Left kidney (tissue), 8 donors: ENCODE data around the gene CLIP3. TPM values are rescaled to one million over a fixed set of nuclear protein-coding genes. Genes with fewer than 3 reads are reported as not detected.
"Not testable (repeated sequence)": the region's sequence is repeated elsewhere in the genome, so short reads cannot be mapped to it uniquely, and the experiment has no call there.

Experiments
- DNase-seq: peaks from one replicate; pipeline ENCODE4 v3.0.0-alpha.2; 2013
- long read RNA-seq, 8 donors: transcript quantifications; one replicate each; lab custom pipeline, GENCODE V29; 2026
- polyA plus RNA-seq: library from polyadenylated mRNA; unstranded; fragments of 120-200 nt; gene quantifications from one replicate; pipeline ENCODE4 v1.2.1, GENCODE V29; 2013; ENCODE audit not compliant: insufficient read length

CLIP3 gene
- polyA plus RNA-seq: 55.9 TPM
- long read RNA-seq, donor 1, transcript CLIP3-201 (14 exons, 3,370 nt): major isoform, 15 of 43 reads
- long read RNA-seq, donor 1, transcript CLIP3-206 (13 exons, 2,080 nt): minor isoform, 7 of 43 reads
- long read RNA-seq, donor 1, partial matches to known transcripts: 17 of 43 reads
- long read RNA-seq, donor 1, other reads (novel, unspliced or antisense): 0 of 43 reads
- long read RNA-seq, donor 2, transcript CLIP3-201 (14 exons, 3,370 nt): major isoform, 9 of 29 reads
- long read RNA-seq, donor 2, partial matches to known transcripts: 15 of 29 reads
- long read RNA-seq, donor 2, other reads (novel, unspliced or antisense): 0 of 29 reads
- long read RNA-seq, donor 3, transcript CLIP3-201 (14 exons, 3,370 nt): major isoform, 11 of 31 reads
- long read RNA-seq, donor 3, partial matches to known transcripts: 18 of 31 reads
- long read RNA-seq, donor 3, other reads (novel, unspliced or antisense): 0 of 31 reads
- long read RNA-seq, donor 4, partial matches to known transcripts: 0 of 1 reads
- long read RNA-seq, donor 4, other reads (novel, unspliced or antisense): 0 of 1 reads
- long read RNA-seq, donor 5, transcript CLIP3-201 (14 exons, 3,370 nt): major isoform, 12 of 19 reads
- long read RNA-seq, donor 5, partial matches to known transcripts: 5 of 19 reads
- long read RNA-seq, donor 5, other reads (novel, unspliced or antisense): 0 of 19 reads
- long read RNA-seq, donor 6, transcript CLIP3-201 (14 exons, 3,370 nt): major isoform, 5 of 17 reads
- long read RNA-seq, donor 6, partial matches to known transcripts: 10 of 17 reads
- long read RNA-seq, donor 6, other reads (novel, unspliced or antisense): 0 of 17 reads
- long read RNA-seq, donor 7, transcript CLIP3-201 (14 exons, 3,370 nt): major isoform, 12 of 37 reads
- long read RNA-seq, donor 7, partial matches to known transcripts: 22 of 37 reads
- long read RNA-seq, donor 7, other reads (novel, unspliced or antisense): 0 of 37 reads
- long read RNA-seq, donor 8, partial matches to known transcripts: 0 of 7 reads
- long read RNA-seq, donor 8, other reads (novel, unspliced or antisense): 0 of 7 reads

GRCh38 chr19:36032251-36033104 lies at the start of gene CLIP3:
Gene CLIP3 (minus strand): TSS chr19:36032873. CDS start chr19:36032357, 516 bp downstream.
- peak; percentile 69 for DNase-seq

GRCh38 chr19:36081894-36082293 lies 49.2 kb upstream of the CLIP3 start:
- no peak for DNase-seq

GRCh38 chr19:36081385-36081784 lies 48.7 kb upstream of the CLIP3 start:
- no peak for DNase-seq

DNA sequence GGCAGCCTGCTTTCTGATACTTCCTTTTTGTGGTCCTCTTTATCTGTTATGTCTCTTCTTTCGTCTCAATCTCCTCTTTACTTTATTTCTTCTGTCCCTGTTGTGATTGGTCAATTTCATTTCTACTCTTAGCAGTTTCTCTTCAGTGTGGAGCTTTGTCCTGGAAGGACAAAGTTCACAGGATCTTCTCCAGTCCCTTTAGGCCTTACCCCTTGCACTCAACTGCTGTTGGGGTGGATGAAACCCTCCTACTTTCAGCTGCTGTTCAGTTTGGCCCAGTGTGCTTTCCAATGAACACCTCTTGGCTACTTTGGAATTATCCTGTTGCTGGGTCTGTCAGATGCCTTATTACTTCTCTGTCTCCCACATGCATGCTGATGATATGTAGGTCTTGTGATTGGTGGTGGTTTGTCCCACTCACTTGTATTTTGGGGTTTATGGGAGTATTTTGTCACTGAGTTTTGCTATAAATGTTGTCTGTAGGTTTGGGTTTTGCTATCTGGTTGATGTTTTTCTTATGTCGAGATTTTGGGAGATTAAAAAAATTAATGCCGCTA lies 46.8 kb upstream of the CLIP3 start:
- no peak for DNase-seq

DNA sequence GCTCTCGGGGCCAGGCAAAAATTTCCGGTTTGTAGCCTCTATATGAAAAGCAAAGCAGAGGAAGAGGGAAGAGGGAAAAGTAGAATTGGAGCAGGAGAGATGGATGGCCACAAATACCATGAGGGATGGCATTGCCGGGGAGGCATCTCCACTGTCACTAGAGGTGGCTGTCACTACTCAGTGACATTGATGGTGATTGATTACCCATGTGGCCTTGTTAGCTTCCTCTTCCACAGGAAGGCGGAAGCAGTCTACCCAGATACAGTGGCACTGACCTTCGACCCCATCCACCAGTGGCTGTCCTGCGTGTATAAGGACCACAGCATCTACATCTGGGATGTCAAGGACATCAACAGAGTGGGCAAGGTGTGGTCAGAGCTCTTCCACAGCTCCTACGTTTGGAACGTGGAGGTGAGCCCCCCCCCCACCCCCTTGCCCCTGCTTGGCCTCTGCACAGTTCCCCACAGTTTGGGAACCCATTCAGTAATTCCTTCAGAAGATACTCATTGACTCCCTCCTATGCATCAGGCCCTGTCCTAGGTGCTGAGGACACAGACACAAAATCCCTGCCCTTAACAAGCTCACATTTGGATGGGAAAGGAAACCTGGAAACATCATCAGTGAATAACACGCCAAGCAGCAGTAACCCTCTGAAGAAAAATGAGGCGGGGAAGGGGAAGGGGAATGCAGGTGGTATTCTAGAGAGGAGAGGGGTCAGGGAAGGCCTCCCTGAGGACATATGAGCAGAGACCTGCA lies 40.6 kb upstream of the CLIP3 start:
- no peak for DNase-seq

GRCh38 chr19:36072081-36072480 lies 39.4 kb upstream of the CLIP3 start:
- no peak for DNase-seq

DNA sequence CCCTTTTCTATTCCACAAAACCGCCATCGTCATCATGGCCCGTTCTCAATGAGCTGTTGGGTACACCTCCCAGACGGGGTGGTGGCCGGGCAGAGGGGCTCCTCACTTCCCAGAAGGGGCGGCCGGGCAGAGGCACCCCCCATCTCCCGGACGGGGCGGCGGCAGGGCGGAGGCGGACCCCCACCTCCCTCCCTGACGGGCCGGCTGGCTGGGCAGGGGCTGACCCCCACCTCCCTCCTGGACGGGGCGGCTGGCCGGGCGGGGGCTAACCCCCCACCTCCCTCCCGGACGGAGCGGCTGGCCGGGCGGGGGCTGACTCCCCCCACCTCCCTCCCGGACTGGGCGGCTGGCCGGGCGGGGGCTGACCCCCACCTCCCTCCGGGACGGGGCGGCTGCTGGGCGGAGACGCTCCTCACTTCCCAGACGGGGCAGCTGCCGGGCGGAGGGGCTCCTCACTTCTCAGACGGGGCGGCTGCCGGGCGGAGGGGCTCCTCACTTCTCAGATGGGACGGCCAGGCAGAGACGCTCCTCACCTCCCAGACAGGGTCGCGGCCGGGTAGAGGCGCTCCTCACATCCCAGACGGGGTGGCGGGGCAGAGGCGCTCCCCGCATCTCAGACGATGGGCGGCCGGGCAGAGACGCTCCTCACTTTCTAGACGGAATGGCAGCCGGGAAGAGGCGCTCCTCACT lies 36.3 kb upstream of the CLIP3 start:
- DNase-seq: not testable (repeated sequence)

GRCh38 chr19:36067681-36068080 lies 35.0 kb upstream of the CLIP3 start:
- DNase-seq: no peak

DNA sequence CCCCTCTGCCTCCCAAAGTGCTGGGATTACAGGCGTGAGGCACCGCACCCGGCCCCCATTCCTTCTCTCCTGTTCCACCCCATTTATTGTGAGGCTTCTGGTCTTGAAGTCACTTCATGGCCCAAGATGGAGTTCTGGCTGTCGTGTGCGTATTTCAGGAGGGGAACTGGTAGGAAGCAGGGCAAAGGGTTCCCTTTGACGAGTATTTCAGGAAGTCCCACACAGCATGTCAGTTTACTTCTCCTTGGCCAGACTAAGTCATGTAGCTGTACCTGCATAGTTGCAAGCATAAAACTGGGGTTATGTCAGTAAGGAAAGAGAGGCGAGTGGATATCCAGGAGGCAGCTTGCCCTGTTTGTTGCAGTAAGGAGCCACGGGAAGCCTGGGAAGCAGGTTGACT lies 32.2 kb upstream of the CLIP3 start:
- DNase-seq: no peak

GRCh38 chr19:36061367-36061766 lies 28.7 kb upstream of the CLIP3 start:
- no peak for DNase-seq

- no peak for DNase-seq
These were observed 27.8 kb upstream of the CLIP3 start for GRCh38 chr19:36060430-36060829.

- no peak for DNase-seq
These were observed 26.7 kb upstream of the CLIP3 start for GRCh38 chr19:36059180-36059910.

- no peak for DNase-seq
These were observed 26.0 kb upstream of the CLIP3 start for GRCh38 chr19:36058481-36059179.

DNA sequence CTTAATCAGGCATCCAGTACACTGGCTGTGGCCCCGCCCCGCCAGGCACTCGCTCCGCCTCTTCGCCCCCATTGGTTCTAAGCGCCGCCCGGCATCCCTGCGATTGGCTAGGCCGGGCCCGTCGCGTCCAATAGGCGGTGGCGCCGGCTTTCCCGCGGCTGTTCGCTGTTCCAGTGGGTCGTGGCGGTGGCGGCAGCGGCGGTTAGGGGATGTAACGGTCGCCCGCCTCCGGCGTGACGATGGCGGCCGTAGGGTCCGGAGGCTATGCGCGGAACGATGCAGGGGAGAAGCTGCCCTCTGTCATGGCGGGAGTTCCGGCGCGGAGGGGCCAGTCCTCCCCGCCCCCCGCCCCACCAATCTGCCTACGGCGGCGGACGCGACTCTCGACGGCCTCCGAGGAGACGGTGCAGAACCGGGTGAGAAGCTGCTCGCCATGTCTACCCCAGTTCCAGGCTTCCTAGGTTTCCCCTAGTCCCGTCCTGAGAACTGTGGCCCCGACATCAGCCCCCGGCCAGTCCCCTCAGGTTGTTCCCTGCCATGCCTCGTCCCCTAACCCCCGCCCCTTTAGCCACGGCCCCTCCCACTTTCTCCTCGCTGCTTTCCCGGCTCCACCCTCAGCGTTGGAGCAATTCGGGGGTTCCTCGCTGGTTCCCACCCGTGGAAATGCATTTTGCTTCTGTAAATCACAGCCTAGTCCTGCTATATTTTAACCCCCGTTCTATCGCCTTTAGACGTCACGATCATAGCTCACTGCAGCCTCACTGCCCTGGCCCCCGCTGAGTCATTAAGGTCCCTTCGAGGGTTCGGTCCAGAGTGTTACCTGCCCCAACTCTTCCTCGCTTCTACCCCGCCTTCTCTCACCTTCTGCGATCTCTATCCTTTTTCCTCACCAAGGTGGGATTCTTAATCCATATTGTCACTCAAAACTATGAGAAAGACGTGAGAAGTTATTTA lies 22.3 kb upstream of the CLIP3 start, which contains the start of gene WDR62:
Gene WDR62, plus strand, starts transcription at position 165 of the 954 bp plus-strand sequence. Its CDS starts 75 bp downstream, at position 240.
- no peak for DNase-seq

DNA sequence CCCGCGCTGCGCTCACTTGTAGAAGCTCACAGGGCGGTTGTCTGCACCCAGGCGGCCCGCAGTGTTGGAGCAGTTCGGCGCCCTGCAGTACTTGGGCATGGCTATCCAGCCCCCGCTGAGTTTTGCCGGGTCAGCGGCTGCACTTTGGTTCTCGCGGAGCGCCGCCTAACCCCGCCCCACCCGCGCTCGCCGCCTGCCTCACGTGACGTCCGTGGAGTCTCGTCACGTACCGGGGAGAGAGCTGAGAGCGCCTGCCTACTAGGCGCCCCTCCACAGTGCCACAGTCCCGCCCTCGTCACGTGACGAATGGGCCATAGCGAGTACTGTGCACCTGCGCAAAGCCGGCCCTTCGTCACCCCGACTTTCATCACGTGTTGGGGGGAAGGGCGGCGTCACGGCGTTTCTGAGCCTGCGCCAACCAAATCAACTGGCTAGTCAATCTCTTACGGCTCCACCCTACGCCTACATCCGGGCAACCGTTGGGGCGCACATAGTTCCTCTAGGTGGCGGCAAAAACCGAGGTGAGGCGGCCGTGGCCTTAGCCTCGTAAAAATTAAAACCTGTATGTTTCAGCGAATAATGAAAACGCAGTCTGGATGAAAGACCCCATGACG lies 21.6 kb upstream of the CLIP3 start, which contains the start of gene THAP8:
Gene THAP8, minus strand, starts transcription at position 167 of the 614 bp plus-strand sequence. Its CDS starts 68 bp downstream, at position 99.
- DNase-seq: peak; percentile 99

- no peak for DNase-seq
These were observed 19.0 kb upstream of the CLIP3 start for GRCh38 chr19:36051637-36052036.

GRCh38 chr19:36051236-36051635 lies 18.6 kb upstream of the CLIP3 start:
- DNase-seq: no peak
